ENCODE results near the gene LIN7C. TPM values are rescaled to one million over a fixed set of nuclear protein-coding genes. Genes with fewer than 3 reads are reported as not detected.

Gene LIN7C
- total and polyA plus RNA-seq, 2 of the 13 experiments (the other 11 are each of a cell fraction or from before 2014, with no cell fraction given), result 14.8 to 37.2 TPM

DNA sequence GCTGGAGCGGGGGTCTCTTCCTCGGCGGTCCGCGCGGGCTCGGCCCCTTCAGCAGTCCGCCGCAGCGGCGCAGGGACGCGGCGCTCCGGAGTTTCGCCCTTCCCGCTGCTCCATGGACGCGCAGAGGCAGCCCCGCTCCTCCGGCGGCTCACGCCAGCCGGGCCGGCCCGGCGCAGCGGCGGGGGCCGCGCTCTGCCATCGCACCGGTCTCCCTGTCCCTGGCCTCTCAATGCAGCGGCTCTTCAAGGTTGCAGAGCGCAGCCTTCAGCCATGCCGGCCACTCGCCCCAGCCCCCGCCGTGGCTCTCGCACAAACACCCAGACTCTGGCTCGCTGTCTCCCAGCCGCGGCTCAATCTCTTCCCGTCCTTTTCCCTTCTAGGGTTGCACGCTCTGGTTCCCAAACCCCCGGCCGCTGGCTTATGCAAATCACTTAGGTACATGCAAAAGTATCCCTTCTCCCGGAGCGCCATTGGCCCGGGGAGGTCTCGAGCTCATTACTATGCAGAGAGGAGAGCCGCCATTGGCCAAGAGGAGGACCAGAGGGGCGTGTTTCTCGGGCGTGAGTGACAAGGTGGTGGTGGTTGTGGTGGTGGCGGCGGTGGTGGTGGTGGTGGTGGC is 34.1 kb downstream of the LIN7C start, which contains the start of gene LGR4 (continued):
- TF ChIP-seq KAT2B (IDR thresholded peaks at IDR 0.05; ENCODE audit: borderline replicate concordance, low read depth, low read length) (no peak), IKZF5 (CRISPR knock-in tag; IDR thresholded peaks at IDR 0.05) (peak; percentile 25; the same call in 1 of the 2 replicates), MED8 (CRISPR knock-in tag; IDR thresholded peaks at IDR 0.05; ENCODE audit: insufficient replicate concordance) (peak; percentile 40), MXD3 (CRISPR knock-in tag; IDR thresholded peaks at IDR 0.05) (peak; percentile 67; the same call in 1 of the 2 replicates), ZFX (CRISPR knock-in tag; IDR thresholded peaks at IDR 0.05; ENCODE audit: low read depth) (peak; percentile 72), SAP130 (CRISPR knock-in tag; IDR thresholded peaks at IDR 0.05; ENCODE audit: low read depth) (peak; percentile 86), MTA1 (CRISPR knock-in tag; IDR thresholded peaks at IDR 0.05; ENCODE audit: borderline replicate concordance) (no peak), ZNF562 (CRISPR knock-in tag; IDR thresholded peaks at IDR 0.05; ENCODE audit: borderline replicate concordance) (no peak), EZH2 (conservative IDR thresholded peaks at IDR 0.05; ENCODE audit: low read depth, low read length) (no peak), THRA (CRISPR knock-in tag; IDR thresholded peaks at IDR 0.05; ENCODE audit: borderline replicate concordance) (no peak), ZNF230 (CRISPR knock-in tag; IDR thresholded peaks at IDR 0.05) (no peak), HES4 (CRISPR knock-in tag; IDR thresholded peaks at IDR 0.05; ENCODE audit: borderline replicate concordance) (peak; percentile 31; the same call in 1 of the 2 replicates), ATAD3A (CRISPR knock-in tag; IDR thresholded peaks at IDR 0.05) (no peak), MXD4 (CRISPR knock-in tag; IDR thresholded peaks at IDR 0.05) (no peak)
- TF ChIP-seq, protein P1, sequence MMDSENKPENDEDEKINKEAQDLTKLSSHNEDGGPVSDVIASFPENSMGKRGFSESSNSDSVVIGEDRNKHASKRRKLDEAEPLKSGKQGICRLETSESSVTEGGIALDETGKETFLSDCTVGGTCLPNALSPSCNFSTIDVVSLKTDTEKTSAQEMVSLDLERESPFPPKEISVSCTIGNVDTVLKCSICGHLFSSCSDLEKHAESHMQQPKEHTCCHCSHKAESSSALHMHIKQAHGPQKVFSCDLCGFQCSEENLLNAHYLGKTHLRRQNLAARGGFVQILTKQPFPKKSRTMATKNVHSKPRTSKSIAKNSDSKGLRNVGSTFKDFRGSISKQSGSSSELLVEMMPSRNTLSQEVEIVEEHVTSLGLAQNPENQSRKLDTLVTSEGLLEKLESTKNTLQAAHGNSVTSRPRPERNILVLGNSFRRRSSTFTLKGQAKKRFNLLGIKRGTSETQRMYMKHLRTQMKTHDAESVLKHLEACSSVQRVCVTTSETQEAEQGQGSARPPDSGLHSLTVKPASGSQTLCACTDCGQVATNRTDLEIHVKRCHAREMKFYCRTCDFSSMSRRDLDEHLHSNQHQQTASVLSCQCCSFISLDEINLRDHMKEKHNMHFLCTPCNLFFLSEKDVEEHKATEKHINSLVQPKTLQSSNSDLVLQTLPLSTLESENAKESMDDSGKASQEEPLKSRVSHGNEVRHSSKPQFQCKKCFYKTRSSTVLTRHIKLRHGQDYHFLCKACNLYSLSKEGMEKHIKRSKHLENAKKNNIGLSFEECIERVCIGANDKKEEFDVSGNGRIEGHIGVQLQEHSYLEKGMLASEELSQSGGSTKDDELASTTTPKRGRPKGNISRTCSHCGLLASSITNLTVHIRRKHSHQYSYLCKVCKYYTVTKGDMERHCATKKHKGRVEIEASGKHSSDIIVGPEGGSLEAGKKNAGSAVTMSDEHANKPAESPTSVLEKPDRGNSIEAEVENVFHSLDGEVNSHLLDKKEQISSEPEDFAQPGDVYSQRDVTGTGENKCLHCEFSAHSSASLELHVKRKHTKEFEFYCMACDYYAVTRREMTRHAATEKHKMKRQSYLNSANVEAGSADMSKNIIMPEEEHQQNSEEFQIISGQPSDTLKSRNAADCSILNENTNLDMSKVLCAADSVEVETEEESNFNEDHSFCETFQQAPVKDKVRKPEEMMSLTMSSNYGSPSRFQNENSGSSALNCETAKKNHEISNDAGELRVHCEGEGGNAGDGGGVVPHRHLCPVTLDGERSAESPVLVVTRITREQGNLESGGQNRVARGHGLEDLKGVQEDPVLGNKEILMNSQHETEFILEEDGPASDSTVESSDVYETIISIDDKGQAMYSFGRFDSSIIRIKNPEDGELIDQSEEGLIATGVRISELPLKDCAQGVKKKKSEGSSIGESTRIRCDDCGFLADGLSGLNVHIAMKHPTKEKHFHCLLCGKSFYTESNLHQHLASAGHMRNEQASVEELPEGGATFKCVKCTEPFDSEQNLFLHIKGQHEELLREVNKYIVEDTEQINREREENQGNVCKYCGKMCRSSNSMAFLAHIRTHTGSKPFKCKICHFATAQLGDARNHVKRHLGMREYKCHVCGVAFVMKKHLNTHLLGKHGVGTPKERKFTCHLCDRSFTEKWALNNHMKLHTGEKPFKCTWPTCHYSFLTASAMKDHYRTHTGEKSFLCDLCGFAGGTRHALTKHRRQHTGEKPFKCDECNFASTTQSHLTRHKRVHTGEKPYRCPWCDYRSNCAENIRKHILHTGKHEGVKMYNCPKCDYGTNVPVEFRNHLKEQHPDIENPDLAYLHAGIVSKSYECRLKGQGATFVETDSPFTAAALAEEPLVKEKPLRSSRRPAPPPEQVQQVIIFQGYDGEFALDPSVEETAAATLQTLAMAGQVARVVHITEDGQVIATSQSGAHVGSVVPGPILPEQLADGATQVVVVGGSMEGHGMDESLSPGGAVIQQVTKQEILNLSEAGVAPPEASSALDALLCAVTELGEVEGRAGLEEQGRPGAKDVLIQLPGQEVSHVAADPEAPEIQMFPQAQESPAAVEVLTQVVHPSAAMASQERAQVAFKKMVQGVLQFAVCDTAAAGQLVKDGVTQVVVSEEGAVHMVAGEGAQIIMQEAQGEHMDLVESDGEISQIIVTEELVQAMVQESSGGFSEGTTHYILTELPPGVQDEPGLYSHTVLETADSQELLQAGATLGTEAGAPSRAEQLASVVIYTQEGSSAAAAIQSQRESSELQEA (CRISPR knock-in tag; IDR thresholded peaks at IDR 0.05; ENCODE audit: not compliant biosample characterization), result no peak
- TF ChIP-seq, protein P2, sequence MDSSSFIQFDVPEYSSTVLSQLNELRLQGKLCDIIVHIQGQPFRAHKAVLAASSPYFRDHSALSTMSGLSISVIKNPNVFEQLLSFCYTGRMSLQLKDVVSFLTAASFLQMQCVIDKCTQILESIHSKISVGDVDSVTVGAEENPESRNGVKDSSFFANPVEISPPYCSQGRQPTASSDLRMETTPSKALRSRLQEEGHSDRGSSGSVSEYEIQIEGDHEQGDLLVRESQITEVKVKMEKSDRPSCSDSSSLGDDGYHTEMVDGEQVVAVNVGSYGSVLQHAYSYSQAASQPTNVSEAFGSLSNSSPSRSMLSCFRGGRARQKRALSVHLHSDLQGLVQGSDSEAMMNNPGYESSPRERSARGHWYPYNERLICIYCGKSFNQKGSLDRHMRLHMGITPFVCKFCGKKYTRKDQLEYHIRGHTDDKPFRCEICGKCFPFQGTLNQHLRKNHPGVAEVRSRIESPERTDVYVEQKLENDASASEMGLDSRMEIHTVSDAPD (CRISPR knock-in tag; IDR thresholded peaks at IDR 0.05), result peak; percentile 71; the same call in 1 of the 2 replicates
